Subcutaneous abdominal adipose tissue (tissue), 5 donors: ENCODE data around the gene TCF4.
A peak's percentile ranks its signal among the peaks of the same experiment; 100 is the strongest.

Source experiments
- H3K27ac ChIP-seq: one replicate; pipeline ENCODE4 v1.7.0; 2013; ENCODE audit warnings: low read depth, mild to moderate bottlenecking, inconsistent platforms, low read length, moderate library complexity
- H3K27me3 ChIP-seq, 5 donors: one replicate each; pipeline ENCODE4 v1.7.0; 2013; ENCODE audit warnings: low read length in 5 of 5, inconsistent platforms in 1 of 5; ENCODE audit not compliant: control insufficient read depth in 5 of 5, insufficient read depth in 4 of 5
- H3K36me3 ChIP-seq, 5 donors: one replicate each; pipeline ENCODE4 v1.7.0; 2013; ENCODE audit warnings: low read length in 5 of 5; ENCODE audit not compliant: control insufficient read depth in 5 of 5, insufficient read depth in 5 of 5
- H3K4me1 ChIP-seq, 5 donors: one replicate each; pipeline ENCODE4 v1.7.0; 2013; ENCODE audit warnings: low read length in 5 of 5, mild to moderate bottlenecking in 3 of 5, moderate library complexity in 1 of 5; ENCODE audit not compliant: control insufficient read depth in 5 of 5, insufficient read depth in 5 of 5
- H3K4me3 ChIP-seq, 5 donors: one replicate each; pipeline ENCODE4 v1.7.0; 2013; ENCODE audit warnings: low read length in 5 of 5, low read depth in 1 of 5
- H3K9ac ChIP-seq, 5 donors: one replicate each; pipeline ENCODE4 v1.7.0; 2013; ENCODE audit warnings: low read length in 5 of 5, mild to moderate bottlenecking in 4 of 5, moderate library complexity in 3 of 5
- H3K9me3 ChIP-seq, 5 donors: one replicate each; pipeline ENCODE4 v1.7.0; 2013; ENCODE audit warnings: low read length in 5 of 5; ENCODE audit not compliant: control insufficient read depth in 5 of 5
- donor health status: healthy.
- donor health status: healthy.
- donor health status: healthy.
- donor health status: healthy.
- donor health status: healthy.

The TCF4 gene

DNA sequence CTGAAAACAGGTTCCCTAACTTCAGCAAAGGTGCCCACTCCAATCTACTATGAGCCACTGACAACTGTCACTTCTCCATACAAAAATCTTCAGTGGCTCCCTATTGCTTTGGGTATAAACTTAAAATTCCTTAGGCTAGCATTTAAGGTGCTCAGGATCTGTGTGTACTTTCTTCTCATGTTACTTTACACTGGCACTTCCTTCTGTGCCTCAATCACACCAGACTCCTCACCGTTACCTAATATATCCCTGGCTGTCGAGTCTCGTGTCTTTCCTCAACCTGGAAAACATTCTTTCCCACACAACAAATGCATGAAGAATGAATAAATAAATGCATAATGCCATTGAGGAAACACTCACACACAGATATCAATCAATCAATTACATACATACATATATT, 101.1 kb downstream of the TCF4 start:
- Histone ChIP-seq H3K4me3 (no peak overlapping the region), H3K27me3 (no peaks in the 10 kb centered on the region), H3K4me1 (peaks cover 0 to 34% (median 9%) of the 10 kb centered on the region in 5 donors)

DNA sequence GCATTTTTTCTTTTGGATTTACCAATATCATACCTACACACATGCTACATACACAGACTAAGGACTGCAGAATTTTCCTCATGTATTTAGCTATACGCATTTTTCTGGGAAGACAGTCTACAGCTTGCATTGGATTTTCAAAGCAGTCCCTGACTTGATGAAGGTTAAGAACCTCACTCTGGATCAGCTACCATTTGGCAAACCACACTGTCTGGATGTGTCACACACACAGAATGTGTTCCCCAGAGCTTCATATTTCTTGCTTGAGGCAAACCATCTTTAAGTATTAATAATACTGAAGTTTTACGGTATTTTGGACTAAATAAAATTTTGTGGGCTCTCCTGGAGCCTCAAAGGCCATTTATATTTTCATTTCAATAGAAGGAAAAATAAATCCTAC, 102.3 kb downstream of the TCF4 start:
- Histone ChIP-seq H3K4me3 (no peak overlapping the region), H3K9ac (no peak overlapping the region), H3K4me1 (peaks cover 0 to 25% (median 6%) of the 10 kb centered on the region in 5 donors), H3K36me3 (no peaks in the 10 kb centered on the region), H3K27me3 (no peaks in the 10 kb centered on the region), H3K27ac (no peak overlapping the region), H3K9me3 (no peaks in the 10 kb centered on the region)

More for the DNA sequence above, 101.1 kb downstream of the TCF4 start:
- Histone ChIP-seq H3K36me3 (no peaks in the 10 kb centered on the region), H3K9me3 (no peaks in the 10 kb centered on the region), H3K27ac (no peak overlapping the region), H3K9ac (no peak overlapping the region)

DNA sequence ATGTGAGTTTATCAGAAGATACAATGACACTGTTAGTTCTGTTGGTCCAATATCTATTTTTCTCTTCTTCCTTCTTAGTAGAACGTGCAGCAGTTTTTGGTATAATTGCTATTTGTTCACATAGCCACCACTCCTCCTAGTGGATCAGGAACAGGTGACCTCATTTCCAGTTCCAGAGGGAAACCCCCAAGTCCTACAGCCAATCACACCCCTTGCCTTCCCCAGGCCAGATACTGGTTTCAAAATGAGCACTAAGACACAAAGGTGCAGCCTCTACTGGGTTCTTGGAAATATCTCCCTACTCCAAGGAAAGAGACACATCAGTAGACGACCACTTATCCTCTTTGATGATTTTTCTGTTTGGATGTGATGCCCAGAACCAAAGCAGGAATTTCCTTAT, 103.2 kb downstream of the TCF4 start:
- Histone ChIP-seq H3K9ac (no peak overlapping the region), H3K4me1 (peaks cover 0 to 26% (median 6%) of the 10 kb centered on the region in 5 donors), H3K27ac (no peak overlapping the region), H3K36me3 (no peaks in the 10 kb centered on the region), H3K9me3 (no peaks in the 10 kb centered on the region), H3K4me3 (no peak overlapping the region), H3K27me3 (no peaks in the 10 kb centered on the region)

DNA sequence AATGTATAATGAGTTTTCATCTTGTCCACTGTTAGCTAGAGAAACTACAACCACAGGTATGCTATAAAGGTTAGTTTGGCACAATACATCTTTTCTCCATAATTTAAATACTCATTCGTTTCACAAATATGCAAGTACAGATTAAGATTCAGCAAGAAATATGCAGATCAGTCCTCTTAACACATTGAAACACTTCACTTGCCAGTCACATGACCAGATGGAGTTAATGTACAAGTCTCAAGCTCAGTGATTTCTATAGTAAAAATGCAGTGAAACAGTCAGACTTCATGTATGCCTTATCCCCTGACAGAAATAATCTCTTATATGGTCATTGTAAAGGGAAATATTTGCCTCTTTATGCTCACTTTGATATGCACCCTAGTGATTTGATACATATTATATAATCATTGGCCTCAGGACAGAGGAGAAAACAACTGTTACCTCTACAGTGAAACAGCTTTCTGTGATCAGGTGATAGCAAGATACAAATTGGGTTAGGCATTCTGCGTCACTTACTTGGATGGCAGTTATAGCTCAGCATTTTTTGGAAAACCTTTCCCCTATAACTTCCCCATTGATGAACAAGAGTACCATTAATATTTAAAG, 104.6 kb downstream of the TCF4 start:
- peaks cover 0 to 18% (median 6%) of the 10 kb centered on the region in 5 donors for H3K4me1 ChIP-seq
- no peaks in the 10 kb centered on the region for H3K27me3 ChIP-seq
- H3K27ac ChIP-seq = no peak overlapping the region
- no peak overlapping the region for H3K4me3 ChIP-seq
- H3K9me3 ChIP-seq = no peaks in the 10 kb centered on the region
- H3K9ac ChIP-seq = no peak overlapping the region
- H3K36me3 ChIP-seq = no peaks in the 10 kb centered on the region

DNA sequence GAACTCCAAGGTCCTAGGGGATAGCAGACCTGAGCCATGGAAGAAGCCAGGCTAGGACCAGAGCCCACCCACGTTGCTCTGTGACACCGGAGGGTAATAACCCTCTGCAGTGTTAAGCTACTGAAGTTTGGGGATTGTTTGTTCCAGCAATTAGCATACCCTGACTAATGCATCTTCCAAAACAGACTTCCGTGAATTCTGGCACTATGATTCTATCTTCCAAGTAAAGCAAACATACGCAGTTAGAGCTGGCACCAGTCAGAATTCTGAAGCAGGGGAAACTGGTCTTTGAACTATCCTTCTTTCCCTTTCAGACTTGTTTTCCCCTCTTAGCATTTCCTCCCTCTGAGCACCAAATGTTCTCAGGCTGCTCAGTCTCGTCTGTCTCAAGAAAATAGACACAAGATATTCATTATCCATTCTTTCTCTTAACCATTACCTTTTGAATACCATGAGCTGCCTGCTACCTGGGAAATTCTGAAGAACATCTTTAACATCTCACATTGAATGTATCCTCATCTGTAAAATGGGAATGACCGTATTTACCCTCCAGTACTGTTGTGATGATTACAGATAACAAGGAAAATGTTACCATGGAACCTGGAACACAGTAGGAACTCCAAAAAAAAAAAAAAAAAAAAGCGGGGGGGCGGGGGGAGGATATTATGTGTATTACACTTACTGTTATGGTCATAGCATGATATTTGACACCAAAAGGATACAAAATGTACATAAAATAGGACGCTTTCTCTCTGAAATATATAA, 108.2 kb downstream of the TCF4 start:
- no peaks in the 10 kb centered on the region for H3K36me3 ChIP-seq
- H3K27ac ChIP-seq = peak overlapping the region; percentile 6
- no peaks in the 10 kb centered on the region for H3K9me3 ChIP-seq
- H3K4me3 ChIP-seq = no peak overlapping the region
- H3K9ac ChIP-seq = no peak overlapping the region
- H3K27me3 ChIP-seq = no peaks in the 10 kb centered on the region
- peaks cover 0 to 22% (median 18%) of the 10 kb centered on the region in 5 donors for H3K4me1 ChIP-seq

DNA sequence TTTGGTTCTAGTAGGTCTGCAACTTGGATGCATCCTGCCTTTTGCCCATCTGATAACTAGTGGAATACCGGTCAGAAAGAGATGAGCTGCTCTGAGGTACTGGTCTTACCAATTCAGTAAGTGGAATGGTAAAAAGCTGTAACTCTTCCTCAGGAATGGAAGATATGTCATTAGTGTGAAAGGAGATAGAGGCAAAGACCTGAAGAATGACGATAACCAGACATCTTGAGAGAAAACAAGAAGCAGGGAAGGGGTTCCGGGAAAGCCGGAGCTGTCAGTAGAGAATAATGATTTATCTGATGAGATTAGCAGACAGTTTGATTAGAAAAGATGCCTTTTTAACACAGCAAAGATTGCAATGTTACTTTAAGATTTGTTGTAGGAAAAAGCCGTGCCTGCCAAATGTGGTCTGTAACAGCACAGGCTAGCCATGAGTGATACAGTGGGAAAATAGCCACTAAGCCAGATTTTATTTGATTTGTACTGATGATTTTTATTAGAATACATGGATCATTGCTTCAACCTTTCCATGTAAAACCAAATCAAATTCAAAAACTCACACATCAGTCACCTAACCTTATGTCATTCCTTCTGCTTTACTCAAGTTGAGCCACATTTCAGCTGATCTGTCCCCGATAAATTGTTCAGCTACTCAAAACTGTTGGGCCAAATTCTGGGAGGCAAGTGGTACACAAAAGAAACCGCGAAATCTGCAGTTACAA, 110.0 kb downstream of the TCF4 start:
- no peaks in the 10 kb centered on the region for H3K27me3 ChIP-seq
- H3K27ac ChIP-seq = peak overlapping the region; percentile 87
- H3K4me3 ChIP-seq = peak overlapping the region; percentile 63 to 78 (median 68)
- H3K9ac ChIP-seq = peak overlapping the region; percentile 53 to 82 (median 67)
- H3K36me3 ChIP-seq = no peaks in the 10 kb centered on the region
- H3K9me3 ChIP-seq = no peaks in the 10 kb centered on the region
- H3K4me1 ChIP-seq = peaks cover 0 to 22% (median 18%) of the 10 kb centered on the region in 5 donors

DNA sequence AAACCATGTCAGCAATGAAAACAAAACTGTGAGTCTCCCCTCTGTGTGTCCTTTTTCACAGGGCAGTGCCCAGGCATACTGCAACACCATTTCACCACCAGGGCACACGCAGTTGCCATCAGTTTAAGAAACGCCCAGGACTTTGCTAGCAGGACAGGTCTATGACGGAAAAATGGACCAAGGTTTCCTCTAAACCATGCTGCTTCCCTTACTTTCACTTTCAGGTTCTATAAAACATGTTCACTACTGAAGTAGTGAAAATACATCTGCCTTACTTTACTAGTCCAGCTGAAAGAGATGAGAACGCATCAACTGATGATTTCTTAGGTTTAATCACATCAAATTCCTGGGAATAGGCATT, 110.5 kb downstream of the TCF4 start:
- H3K4me1 ChIP-seq = peaks cover 0 to 22% (median 18%) of the 10 kb centered on the region in 5 donors
- peak overlapping the region; percentile 53 to 82 (median 67) for H3K9ac ChIP-seq
- H3K9me3 ChIP-seq = no peaks in the 10 kb centered on the region
- H3K4me3 ChIP-seq = peak overlapping the region; percentile 63 to 78 (median 68)
- no peaks in the 10 kb centered on the region for H3K27me3 ChIP-seq
- H3K27ac ChIP-seq = peak overlapping the region; percentile 87
- no peaks in the 10 kb centered on the region for H3K36me3 ChIP-seq

DNA sequence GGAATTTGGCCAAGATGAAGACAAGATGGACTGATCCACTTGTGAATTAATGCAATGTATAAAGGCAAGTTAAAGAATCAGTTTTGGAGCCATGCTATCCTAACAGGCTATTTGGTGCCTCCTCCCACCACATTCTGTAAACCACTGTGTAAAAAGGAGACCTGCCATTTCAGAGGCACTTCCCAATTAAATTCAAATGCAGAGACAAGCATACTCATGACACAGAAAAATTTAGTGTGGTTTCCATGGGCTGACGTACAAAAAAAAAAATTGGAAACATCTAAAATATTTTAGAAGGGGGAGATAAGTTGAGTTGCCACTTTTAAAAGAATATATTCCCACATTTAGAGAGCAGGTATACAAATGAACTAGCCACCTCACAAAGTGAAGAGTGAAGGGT, 112.1 kb downstream of the TCF4 start:
- Histone ChIP-seq H3K36me3 (no peaks in the 10 kb centered on the region), H3K9me3 (no peaks in the 10 kb centered on the region), H3K4me3 (no peak overlapping the region), H3K27me3 (no peaks in the 10 kb centered on the region), H3K27ac (no peak overlapping the region), H3K4me1 (peaks cover 0 to 22% (median 18%) of the 10 kb centered on the region in 5 donors), H3K9ac (no peak overlapping the region)

DNA sequence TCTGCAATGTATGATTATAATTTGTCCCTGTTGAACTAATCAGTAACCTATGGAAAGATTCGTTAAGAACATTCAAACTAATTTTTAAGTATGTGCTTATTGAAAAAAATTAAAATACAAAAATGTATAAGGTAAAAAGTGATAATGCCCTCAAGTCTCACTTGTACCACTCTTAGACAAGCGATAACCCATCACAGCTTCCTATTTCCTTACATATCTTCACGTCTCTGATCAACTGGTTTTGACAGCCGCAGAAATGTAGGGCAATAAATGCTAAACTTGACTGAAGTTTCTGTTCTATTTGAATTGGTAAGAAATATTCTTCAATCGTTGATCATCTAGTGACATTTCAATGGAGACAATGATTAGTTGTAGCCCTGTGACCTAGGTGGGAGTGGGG, 112.5 kb downstream of the TCF4 start:
- H3K27ac ChIP-seq = no peak overlapping the region
- H3K4me3 ChIP-seq = no peak overlapping the region
- H3K9me3 ChIP-seq = no peaks in the 10 kb centered on the region
- no peaks in the 10 kb centered on the region for H3K36me3 ChIP-seq
- peaks cover 0 to 22% (median 18%) of the 10 kb centered on the region in 5 donors for H3K4me1 ChIP-seq
- no peak overlapping the region for H3K9ac ChIP-seq
- H3K27me3 ChIP-seq = no peaks in the 10 kb centered on the region

DNA sequence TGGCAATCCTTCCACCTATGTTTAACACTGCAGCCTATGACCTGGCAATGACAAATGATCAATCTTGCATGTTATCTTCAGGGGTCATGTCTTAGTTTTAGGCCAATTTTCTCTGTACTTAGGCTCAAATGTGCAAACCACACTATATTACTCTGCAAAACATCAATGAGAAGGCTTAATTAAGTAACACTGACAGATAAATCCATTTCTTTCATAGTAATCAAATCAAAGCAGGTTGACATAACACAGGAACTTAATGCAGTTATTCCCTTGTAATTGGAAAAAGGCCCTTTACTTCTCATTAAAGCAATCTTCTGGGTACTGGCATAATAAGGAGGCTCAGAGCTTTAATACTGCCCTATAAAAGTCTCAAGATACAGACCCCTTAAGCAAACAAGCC, 114.4 kb downstream of the TCF4 start:
- Histone ChIP-seq H3K4me3 (no peak overlapping the region), H3K27ac (no peak overlapping the region), H3K9ac (no peak overlapping the region), H3K9me3 (no peaks in the 10 kb centered on the region), H3K27me3 (no peaks in the 10 kb centered on the region), H3K4me1 (peaks cover 0 to 18% (median 16%) of the 10 kb centered on the region in 5 donors), H3K36me3 (no peaks in the 10 kb centered on the region)
